OCI-M1 (cell line): ENCODE results near the gene FDXR.

Experiments used
- DNase-seq: peaks from one replicate; lab custom pipeline; 2025; lab: John Stamatoyannopoulos, UW

The FDXR gene

DNA sequence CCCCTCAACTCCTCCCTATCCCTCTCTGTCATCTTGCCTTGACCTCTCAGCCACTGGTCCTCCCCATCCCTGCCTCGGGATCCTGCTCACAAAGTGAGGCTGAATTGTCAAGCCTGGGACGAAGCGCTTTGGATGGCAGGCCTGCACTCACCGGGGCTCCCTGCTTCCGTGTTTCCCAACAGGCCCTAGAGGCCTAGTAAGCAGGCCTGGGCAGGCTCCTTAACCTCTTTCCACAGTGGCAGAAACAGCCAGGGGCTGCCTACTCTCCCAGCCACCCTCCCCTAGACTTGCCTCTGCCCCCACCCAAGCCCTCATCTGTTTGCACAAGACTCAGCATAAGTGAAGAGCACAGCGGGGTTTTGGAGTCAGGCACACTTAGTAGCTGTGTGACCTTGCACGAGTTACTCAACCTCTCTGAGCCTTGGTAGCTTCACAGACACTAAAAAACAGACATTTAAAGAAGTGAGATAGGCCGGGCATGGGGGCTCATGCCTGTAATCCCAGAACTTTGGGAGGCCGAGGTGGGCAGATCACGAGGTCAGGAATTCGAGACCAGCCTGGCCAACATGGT, 25.7 kb upstream of the FDXR start:
- DNase-seq: no peak

DNA sequence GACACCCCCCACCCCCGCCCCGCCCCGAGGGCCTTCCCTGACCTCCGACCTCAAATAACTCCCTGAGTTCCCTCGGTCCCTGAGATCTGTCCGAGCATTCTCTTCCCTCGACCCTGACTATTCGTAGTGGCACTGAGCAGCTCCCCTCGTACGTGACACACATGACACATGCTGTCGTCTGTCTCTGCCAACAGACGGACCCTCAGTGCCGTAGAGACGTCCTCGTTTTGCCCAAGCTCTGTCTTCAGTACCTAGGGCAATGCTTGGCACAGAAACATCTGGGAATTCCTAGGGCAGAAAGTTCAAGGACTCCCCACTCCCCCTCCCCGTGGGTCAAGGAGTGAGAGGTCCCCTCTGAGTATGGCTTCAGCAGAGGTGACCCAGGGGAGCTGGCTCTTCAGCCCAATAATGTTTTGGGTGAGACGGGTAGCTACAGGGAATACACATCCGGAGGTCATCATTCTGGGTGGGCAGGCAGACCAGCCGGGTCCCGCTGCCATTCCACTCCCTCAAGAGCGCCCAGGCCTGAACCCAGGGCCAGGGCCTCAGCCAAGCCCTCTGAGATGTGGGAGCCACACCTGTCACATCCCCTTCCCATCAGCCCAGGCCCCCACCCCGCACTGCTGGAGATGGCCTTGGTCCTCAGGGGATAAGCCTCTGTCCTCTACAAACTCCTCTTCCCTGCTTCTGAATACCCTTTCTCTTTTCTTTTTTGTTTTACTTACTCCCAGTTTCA, 21.3 kb upstream of the FDXR start:
- no peak for DNase-seq

DNA sequence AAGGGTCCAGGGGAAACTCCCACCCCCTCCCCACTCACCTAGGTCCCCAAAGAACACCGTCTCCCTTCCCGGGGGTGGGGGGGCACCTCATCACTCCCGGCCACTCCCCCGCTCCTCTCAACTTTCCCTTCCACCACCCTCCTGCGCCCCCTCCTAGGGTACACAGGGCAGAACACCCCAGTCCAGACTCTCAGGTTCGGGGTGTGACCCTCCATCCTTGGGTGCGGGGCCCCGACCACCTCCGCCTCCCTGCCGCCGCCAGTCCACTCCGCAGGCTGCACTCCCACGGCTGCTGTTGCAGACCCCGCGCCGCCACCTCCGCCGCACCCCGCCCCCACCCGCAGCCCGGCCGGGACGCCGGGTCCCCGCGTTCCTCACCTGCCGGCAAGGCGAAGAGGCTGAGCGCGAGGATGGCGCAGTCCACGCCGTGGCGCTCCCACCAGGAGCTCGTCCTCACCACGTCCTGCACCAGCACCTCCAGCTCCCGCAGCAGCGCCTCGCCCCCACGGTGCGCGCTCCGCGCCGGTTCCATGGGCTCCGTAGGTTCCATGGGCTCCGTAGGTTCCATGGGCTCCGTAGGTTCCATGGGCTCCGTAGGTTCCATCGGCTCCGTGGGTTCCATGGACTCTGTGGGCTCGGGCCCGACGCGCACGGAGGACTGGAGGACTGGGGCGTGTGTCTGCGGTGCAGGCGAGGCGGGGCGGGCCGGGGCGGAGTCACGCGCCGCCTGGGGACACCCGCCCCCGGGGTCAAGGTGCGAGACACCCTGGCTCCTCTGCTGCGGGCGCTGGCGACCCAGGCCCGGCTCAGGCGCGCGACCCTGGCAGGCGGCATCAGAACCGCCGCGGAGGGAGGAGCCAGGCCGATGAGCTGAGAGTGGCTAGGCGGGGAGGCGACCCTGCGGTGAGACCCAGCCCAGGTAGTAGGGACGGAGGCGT, 20.4 kb upstream of the FDXR start, which contains the start of gene FADS6:
FADS6 (minus strand) TSS at position 660 of the 938 bp plus-strand sequence; CDS start at position 622, 38 bp downstream.
- no peak for DNase-seq

DNA sequence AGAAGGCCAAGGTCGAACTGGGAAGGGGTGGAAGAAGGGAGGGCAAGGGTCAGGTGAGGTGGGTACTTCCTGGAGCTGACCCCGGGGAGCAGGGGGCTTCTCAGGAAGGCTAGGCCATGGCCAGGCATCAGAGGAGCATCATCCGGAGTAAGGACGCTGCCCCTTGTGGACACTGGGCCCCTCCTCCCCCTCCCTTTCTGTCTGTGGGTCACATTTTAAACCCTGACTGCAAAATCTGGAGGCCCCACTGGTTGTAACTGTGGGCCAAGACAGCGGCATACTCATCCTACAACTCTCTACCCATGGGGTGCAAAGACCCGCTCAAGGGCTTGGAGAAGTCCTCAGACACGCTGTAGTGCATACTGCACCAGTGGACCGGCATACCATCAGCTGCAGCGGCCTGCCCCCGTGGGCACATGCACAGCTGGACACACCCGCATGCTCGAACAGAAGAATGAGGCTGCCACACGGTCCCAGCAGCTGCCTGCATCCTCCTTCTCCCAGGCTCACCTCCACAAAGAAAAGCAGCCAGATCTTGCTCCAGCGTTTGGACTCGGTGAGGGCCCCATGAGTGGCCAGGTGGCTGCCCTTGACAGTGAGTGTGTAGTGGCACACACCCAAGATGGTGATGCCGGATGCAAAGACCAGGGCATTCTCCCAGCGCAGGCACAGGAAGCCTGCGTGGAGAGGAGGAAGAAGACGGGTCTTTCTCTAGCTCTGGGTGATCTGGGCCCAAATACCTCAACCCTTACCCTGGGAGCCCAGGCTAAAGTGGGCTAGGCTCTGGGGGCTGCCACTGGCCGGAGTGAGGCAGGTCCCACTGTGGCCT, 19.4 kb upstream of the FDXR start:
- no peak for DNase-seq

DNA sequence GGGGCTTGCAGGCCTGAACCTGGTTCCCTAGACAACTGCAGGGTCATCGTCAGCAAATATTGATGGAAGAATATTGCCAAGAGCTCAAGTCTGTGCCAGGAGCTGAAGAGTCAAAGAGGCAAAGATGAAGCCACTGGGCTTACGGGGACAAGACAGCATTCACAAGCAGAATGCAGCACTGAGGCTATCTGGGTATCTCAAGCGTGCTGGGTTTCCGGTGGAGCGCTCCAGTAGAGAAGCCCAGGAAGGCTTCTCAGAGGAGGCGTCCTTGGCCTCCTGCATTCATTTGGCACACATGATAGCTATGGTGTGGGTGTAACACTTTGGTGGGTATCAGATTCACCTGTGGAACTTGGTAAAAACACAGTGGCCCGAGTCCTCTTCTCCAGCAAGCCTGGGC, 17.8 kb upstream of the FDXR start:
- DNase-seq: no peak

DNA sequence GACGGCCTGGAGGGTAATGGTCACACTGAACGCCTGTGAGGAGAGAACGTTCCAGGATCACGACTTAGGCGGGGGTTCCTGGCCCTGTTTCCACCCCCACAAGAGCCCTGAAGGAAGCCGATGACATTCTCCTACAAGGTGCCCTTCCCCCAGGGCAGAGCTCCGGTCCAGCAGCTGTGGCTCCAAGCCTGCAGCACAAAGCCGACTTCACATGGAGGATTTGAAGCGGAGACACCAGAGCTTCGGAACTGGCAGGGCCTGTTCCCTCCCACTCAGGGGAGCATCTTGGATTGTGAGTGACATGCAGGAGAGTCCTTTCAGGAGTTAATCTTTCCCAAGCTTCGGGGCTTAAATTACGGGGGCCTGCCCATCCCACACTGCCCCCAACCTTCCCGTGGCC, 15.7 kb upstream of the FDXR start:
- DNase-seq: no peak

DNA sequence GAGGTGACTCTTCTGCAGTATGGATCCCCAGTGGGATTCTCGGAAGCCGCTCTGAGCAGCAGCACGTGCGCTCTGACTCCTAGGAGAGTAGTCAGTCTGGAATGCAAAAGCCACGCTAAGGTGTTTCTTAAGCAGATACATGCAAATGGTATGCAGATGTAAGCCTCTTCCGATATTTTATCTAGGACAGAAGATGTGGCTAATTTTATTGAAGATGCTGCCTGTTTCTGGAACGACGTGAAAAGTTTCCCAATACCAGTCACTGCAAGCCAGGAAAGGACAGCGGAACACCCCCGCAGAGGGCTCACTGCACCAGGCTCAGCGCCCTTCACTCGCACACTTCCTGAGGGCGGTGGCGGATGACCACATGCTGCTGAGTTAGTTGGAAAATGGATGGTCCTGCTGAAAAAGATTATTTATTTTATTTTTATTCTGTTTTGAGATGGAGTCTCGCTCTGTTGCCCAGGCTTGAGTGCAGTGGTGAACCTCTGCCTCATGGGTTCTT, 10.5 kb upstream of the FDXR start:
- no peak for DNase-seq

DNA sequence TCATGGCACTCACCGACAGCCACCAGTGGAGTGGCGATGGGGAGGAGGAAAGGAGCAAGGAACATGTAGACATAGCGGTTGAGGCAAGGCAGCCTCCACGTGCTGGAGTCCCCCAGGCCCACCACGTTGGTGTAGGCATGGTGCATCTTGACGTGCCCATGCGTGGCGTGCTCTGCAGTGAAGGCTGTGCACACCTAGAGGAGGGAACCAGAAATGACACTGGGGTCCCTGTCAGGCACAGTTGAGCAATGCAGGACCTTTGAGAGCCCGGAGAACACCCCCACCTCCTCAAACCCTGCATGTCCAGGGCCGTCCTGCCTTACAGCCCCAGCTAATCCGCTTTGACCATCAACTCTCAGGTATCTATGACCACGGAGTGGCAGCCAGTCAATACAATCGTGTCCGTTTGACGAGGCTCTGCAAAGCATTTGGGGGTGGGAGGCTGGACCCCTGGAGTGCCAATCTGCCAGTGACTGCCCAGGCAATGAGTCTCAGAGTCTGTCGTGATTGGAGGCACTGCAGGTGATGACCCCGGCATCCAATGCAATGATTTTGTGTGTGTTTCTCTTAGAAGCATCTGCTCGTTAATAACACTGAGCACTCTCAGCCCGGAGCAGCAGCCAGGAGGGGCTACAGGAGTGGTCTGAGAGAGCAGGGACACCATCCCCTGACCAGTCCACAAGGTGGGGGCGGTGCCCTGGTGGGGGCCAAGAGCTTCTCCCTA, 9.9 kb upstream of the FDXR start:
- DNase-seq: no peak

DNA sequence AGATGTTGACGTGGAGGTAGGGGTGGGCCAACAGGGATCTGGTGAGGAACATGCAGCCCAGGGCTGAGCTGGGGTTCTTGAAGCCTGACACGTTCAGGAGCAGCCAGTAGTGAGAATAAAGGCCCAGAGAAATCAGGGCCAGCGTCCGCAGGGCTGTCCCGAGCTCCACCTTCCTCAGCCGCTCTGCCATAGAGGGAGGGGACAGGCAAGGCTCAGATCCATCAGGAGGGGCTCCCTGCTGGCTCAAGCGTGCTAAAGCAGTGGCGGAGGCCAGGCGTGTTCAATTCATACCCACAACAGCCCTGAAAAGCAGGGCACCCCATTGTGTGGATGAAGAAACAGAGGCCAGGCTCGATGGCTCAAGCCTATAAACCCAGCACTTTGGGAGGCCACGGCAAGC, 8.3 kb upstream of the FDXR start:
- no peak for DNase-seq

DNA sequence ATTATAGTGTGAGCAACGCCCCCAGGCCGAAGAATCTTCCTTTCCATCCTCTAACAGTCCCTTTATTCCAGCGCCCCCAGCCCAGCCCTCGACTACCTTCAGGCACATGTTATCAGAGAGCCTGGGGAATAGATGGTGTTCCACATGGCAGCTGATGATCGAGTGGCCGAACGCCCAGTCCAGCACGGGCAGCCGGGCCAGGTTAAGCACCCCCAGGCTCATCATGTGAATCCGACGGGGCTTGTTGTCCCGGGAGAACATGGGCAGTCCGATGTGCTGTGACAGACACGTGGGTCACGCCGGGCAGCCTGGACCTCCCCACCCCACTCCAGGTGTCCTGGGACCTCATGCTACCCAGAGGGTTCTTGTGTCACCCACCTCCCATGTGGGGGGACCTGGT, 6.5 kb upstream of the FDXR start:
- no peak for DNase-seq

DNA sequence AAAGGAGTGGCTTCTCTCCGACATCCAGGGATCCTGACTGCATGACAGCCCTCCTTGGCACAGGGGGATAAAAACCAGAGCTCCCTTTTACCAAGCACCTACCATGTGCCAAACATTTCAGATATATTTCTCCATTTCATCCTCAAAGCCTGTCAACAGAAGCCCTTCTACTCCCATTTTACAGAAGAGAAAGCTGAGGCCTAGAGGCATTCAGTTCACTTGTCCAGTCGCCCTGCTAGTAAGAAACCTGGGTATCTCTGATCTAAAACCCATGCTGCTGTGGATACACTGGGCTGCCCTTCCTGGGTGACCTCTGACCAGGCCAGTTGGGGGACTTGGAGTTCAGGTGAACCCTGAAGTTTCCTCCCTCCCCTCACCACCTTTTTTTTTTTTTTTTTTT, 5.9 kb upstream of the FDXR start:
- DNase-seq: no peak

DNA sequence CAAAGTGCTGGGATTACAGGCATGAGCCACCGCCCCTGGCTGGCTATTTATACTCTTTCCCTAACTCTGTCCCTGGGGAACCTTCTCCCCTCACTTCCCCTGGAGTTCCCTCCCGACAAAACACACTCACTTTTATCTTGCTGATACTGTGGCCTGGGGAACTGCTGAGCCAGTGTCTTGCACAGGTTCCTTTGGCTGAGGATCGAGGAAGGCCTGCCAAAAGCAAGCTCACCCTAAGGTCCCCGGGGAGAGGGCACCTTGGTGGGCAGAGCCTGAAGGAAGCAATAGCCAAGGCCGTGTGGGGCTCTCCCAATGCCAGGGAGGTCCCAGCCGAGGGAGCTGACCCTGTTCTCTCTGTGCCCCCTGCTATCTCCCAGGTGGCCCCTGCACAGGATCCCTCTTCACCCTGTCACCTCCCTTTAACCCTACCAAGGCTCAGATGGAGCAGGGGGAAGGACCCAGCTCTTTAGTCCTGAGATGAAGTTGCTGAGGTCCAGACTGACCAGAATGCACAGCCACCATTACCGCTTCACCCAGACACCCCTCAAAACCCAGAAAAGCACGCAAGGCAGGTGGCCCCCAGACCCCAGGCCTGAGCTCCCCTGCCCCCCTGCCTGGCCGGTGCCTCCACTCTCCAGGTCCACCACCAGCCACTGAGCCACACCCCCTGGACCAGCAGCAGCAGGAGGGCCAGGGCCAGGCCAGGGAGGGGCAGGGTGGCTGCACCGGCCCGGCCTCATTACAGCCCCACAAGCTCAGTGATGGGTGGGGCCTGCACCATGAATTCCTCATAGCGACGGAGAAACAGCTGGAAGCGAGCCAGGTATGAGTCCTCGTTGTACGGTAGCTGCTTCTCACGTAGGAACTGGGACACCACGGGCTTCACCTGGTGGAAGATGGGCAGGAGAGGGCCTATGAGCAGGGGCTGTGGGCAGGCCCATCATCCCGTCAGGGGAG, 5.1 kb upstream of the FDXR start:
- no peak for DNase-seq

DNA sequence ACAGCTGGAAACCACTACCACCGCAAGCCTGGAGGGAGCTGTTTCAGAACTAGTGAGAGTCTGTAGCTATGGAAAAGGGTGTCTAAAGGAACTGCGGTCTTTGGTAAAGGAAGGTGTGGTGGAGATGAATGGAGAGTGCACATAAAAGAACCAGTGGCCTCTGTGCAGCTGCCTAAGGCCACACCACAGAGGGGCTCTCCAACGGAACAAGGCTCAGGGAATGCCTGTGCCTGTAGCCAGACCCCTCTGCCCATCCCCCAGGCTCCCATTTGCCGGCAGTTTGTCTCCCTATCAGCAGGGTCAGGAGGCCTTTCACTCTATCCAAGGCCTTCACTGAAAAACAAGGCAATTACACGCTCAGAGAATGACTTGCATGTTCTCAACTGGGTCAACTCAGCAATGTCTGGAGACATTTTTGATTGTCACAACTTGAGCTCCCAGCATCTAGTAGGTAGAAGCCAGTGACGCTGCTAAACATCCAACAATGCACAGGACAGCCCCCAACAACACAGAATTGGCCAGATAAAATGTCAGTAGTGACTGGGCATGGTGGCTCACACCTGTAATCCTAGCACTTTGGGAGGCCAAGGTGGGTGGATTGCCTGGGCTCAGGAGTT, 3.3 kb upstream of the FDXR start:
- peak; percentile 39 for DNase-seq

DNA sequence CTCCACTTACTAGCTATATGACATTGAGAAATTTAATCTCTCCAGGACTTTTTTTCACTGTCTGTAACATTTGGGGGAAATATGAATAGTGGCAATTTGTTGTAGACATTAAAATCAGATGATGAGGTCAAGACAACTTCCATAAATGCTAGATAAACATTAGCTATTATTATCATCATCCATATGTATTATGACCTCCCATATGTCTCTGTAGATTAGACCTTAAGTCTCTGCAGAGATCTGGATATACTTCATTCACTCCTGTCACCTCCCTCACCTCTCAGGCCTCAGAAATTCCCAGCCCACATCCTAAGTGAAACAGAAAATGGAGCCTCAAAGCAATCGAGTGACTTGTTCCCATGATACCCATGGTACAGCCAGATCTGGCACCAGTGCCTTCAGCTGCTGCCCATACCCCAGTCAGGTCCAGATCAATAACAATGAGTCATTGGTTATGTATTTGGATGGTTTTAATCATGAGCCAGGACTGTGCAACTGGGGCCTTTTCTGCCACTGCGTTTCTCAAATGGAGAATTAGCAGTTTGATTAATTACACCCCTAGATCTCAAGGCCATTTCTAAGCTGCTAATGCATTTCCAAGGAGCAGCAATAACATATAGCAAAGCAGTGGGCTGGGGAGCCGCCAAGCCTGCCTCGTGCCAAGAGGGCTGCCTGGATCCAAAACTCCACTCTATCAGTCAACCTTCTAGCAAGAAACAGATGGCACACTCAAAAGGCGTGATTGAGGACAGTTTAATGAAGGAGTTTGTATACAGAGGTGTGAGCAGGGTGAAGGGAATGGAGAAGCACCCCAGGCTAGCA, 2.6 kb upstream of the FDXR start:
- no peak for DNase-seq

DNA sequence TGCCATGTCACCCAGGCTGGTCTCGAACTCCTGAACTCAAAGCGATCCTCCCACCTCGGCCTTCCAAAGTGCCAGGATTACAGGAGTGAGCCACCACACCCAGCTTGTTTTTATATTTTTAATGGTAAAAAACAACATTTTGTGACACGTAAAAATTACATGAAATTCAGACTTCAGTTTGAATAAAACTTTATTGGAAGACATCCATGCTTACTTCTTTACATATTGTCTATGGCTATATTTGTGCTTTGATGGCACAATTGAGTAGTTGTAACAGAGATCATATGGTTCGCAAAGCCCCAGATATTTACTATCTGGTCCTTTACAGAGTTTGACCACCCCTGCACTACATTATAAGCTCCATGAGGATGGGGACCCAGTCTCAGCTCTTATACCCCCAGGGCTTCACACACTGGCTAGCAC, 1.8 kb upstream of the FDXR start:
- DNase-seq: no peak

DNA sequence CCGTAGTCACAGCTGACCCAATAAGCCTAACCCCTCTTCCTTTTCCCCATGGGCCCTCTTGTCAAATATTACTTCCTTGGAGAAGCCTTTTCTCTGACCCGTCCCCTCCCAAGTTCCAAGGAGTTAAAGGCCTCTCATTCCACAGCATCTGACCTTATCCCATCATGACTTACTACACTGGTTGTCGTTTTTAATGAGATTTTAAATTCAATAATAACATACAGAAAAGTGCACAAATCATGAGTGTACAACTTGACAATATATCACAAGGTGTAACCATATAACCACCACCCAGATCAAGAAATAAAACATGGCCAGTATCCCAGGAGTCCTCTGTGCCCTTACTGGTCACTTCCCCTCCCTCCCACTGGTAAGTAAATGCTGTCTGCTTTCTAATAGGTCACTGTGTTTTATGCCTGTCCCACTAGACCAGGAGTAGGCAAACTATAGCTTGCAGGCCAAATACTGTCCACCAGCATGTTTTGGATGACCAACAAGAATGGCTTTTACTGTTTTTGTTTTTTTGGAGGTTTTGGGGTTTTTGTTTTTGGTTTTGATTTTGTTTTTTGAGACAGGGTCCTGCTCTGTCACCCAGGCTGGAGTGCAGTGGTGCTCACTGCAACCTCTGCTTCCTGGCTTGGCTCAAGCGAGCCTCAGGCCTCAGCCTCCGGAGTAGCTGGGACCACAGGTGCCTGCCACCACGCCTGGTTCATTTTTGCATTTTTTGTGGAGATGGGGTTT, 1.2 kb upstream of the FDXR start:
- DNase-seq: peak; percentile 77

DNA sequence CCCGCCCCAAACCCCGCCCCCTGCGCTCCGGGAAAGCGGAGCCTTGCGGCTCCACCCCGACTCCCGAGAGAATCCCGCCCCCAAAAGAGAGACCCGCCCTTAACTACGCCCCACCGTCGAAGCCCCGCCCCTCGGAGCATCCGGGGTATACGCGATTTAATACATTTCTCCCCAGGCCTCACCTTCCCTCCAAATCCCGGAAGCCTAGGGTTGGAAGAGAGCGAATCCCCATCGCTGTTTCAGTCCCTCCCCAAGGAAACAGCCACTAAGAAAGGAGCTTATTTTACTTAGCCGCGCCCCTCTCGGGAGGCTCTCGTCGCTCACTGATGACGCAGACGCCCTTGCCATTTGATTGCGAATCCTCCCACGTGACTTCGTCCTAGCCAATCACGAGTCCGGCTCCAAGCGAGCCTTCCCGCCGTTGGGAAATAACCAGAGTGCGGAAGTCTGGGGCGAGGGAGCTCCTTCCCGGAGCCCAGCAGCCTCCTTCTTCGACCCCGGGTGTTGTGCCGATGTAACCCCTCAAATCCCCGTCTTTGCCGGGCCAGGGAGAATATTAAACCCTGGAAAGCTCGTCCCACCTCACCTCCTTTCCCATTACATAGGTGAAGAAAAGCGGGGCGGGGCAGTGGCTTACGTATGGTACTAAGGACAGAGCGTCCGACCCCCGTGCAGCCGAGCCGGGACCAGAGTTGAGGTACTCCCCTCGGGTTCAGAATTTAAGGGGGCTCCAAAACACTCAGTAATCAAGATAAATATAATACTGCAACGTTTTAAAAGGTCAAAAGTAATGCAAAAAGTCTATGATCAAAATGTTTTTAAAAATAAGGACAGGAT, 461 bp upstream of the FDXR start:
- DNase-seq: peak; percentile 100
